CD8-positive, alpha-beta memory T cell (primary cell): ENCODE results near the gene BEND7. TPM values are rescaled to one million over a fixed set of nuclear protein-coding genes. Genes with fewer than 3 reads are reported as not detected.
A peak's percentile ranks its signal among the peaks of the same experiment; 100 is the strongest.

ENCODE experiments used
- CTCF ChIA-PET: fragments of 350-600 bp; sonication (Branson Sonifier 250); formaldehyde crosslinking; loops from one replicate; lab custom pipeline; 2021; ENCODE audit warnings: antibody characterized with exemption; lab: Charles Lee
- POLR2A ChIA-PET: fragments of 350-600 bp; sonication (Branson Sonifier 250); formaldehyde crosslinking; loops from one replicate; lab custom pipeline; 2021; ENCODE audit warnings: antibody characterized with exemption; lab: Charles Lee
- DNase-seq, 5 donors: peaks; one replicate each; pipeline versions ENCODE4 v3.0.0 to v3.0.0-alpha.2; 2020 to 2022; ENCODE audit warnings: mixed read lengths in 1 of 5
- H3K27ac ChIP-seq: one replicate; pipeline ENCODE4 v1.7.0; 2013; ENCODE audit warnings: low read depth, mild to moderate bottlenecking, low read length, moderate library complexity
- H3K27me3 ChIP-seq: 2 replicates; pipeline ENCODE4 v1.7.0; 2013; ENCODE audit warnings: low read length, mild to moderate bottlenecking; ENCODE audit not compliant: insufficient read depth, poor library complexity, severe bottlenecking
- H3K36me3 ChIP-seq: 2 replicates; pipeline ENCODE4 v1.7.0; 2013; ENCODE audit warnings: mild to moderate bottlenecking, low read length, moderate library complexity; ENCODE audit not compliant: insufficient read depth
- H3K4me1 ChIP-seq: 2 replicates; pipeline ENCODE4 v1.7.0; 2013; ENCODE audit warnings: mild to moderate bottlenecking, low read length, moderate library complexity; ENCODE audit not compliant: insufficient read depth
- H3K4me3 ChIP-seq: 2 replicates; pipeline ENCODE4 v1.7.0; 2013; ENCODE audit warnings: mild to moderate bottlenecking, low read length
- H3K9me3 ChIP-seq: 2 replicates; pipeline ENCODE4 v1.7.0; 2013; ENCODE audit warnings: mild to moderate bottlenecking, low read length
- H3K27ac Mint-ChIP-seq, 8 donors: one replicate each; pipeline ENCODE4 v1.8.0; 2020 to 2021; ENCODE audit warnings: mixed read lengths in 8 of 8, mild to moderate bottlenecking in 6 of 8, inconsistent platforms in 3 of 8, moderate library complexity in 3 of 8
- H3K27me3 Mint-ChIP-seq, 2 donors: one replicate each; pipeline ENCODE4 v1.8.0; 2020 to 2021; ENCODE audit warnings: mixed read lengths in 2 of 2, mild to moderate bottlenecking in 1 of 2, moderate library complexity in 1 of 2
- H3K36me3 Mint-ChIP-seq, 3 donors: one replicate each; pipeline ENCODE4 v1.8.0; 2020 to 2021; ENCODE audit warnings: mixed read lengths in 3 of 3, inconsistent platforms in 1 of 3, mild to moderate bottlenecking in 1 of 3
- H3K4me1 Mint-ChIP-seq, 3 donors: one replicate each; pipeline ENCODE4 v1.8.0; 2020 to 2021; ENCODE audit warnings: mixed read lengths in 3 of 3, inconsistent platforms in 1 of 3, mild to moderate bottlenecking in 1 of 3
- H3K4me3 Mint-ChIP-seq, 7 donors: one replicate each; pipeline ENCODE4 v1.8.0; 2020 to 2021; ENCODE audit warnings: mixed read lengths in 7 of 7, mild to moderate bottlenecking in 6 of 7, moderate library complexity in 4 of 7, inconsistent platforms in 2 of 7
- H3K9me3 Mint-ChIP-seq, 5 donors: one replicate each; pipeline ENCODE4 v1.8.0; 2020 to 2022; ENCODE audit warnings: mixed read lengths in 5 of 5, mild to moderate bottlenecking in 3 of 5, moderate library complexity in 2 of 5, inconsistent platforms in 1 of 5
- polyA plus RNA-seq: library from polyadenylated mRNA; unstranded; fragments of 300-500 nt; fragmentation: Illumina TruSeq; gene quantifications from one replicate; pipeline ENCODE4 v1.2.3, GENCODE V29; 2021
- total RNA-seq, 2 experiments: library from RNA; stranded (reverse); gene quantifications; one replicate each; pipeline ENCODE4 v1.2.3, GENCODE V29; 2021

BEND7 gene
- total and polyA plus RNA-seq, 3 experiments from 2014 or later, result not detected

DNA sequence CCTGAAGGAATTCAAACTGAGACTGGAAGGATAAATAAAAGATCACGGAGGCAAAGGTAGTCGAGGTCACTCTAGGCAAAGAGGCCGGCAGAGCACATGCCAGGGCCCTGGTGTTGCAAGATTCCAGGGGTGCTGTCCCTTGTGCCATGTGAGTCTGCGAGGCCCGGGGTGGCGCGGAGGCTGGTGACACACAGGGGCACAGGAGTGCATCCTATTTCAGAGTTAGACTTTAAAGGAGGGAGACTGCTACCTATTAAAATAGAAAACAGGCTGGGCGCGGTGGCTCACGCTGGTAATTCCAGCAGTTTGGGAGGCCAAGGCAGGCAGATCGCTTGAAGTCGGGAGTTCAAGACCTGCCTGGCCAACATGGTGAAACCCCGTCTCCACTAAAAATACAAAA is 12.6 kb downstream of the BEND7 start:
- H3K27me3 Mint-ChIP-seq, result peaks cover 4 to 35% of the 10 kb centered on the region in 2 donors
- H3K4me1 Mint-ChIP-seq, result no peaks in the 10 kb centered on the region
- Histone ChIP-seq H3K4me1 (no peaks in the 10 kb centered on the region), H3K36me3 (no peaks in the 10 kb centered on the region), H3K9me3 (no peaks in the 10 kb centered on the region), H3K27ac (no peak overlapping the region), H3K4me3 (no peak overlapping the region), H3K27me3 (no peaks in the 10 kb centered on the region)
- H3K4me3 Mint-ChIP-seq, result no peak overlapping the region
- ChIA-PET CTCF (no interaction called here), POLR2A (no interaction called here)
- H3K36me3 Mint-ChIP-seq, result no peaks in the 10 kb centered on the region
- no peak overlapping the region for H3K27ac Mint-ChIP-seq
- H3K9me3 Mint-ChIP-seq, result no peaks in the 10 kb centered on the region
- DNase-seq, result no peak

DNA sequence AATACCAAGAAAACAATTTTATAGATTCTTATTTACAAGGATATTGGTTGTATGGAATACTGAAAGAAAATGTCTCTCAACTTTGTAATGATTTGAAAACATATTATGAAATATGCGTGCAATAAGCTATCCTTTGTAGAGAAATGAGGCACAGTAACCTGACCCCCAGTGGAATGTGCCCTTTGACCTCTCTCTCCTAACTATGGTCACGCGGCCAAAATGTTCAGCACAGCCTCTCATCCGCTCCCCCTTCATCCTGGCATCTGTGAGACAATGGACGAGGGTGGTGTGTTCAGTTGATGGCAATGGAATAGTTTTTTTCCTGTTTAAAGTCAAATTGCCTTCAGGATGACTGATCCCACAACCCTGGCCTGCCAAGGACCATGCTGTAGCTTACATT is 13.3 kb downstream of the BEND7 start:
- no peak for DNase-seq
- H3K4me1 ChIP-seq, result no peaks in the 10 kb centered on the region
- Mint-ChIP-seq H3K27ac (no peak overlapping the region), H3K4me3 (no peak overlapping the region), H3K4me1 (no peaks in the 10 kb centered on the region), H3K36me3 (no peaks in the 10 kb centered on the region), H3K27me3 (peaks cover 4 to 32% of the 10 kb centered on the region in 2 donors), H3K9me3 (no peaks in the 10 kb centered on the region)
- no peak overlapping the region for H3K27ac ChIP-seq
- ChIA-PET CTCF (no interaction called here), POLR2A (no interaction called here)
- H3K9me3 ChIP-seq, result no peaks in the 10 kb centered on the region
- no peaks in the 10 kb centered on the region for H3K36me3 ChIP-seq
- H3K4me3 ChIP-seq, result no peak overlapping the region
- H3K27me3 ChIP-seq, result no peaks in the 10 kb centered on the region

DNA sequence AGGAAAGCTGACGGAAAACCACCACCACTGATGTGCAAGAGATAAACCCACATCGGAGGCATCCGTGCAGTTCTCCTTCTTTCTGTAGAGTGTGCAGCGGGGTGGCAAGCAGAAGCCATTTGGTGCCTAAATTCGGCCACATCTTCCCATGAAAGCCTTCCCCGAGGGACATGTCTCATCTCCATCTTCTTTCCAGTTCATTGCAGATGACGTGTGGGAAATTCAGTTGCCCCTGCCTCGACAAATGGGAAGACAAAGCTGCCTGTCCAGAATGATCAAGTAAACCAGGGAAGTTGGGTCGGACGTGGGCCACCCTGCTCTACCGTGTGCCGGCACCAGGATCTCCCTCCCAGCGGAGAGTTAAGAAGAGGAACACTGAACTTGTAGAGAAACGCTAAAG is 14.5 kb downstream of the BEND7 start:
- H3K27ac ChIP-seq, result no peak overlapping the region
- no peak overlapping the region for H3K4me3 ChIP-seq
- no peaks in the 10 kb centered on the region for H3K27me3 ChIP-seq
- Mint-ChIP-seq H3K9me3 (no peaks in the 10 kb centered on the region), H3K36me3 (no peaks in the 10 kb centered on the region), H3K4me3 (no peak overlapping the region), H3K27ac (no peak overlapping the region), H3K27me3 (peaks cover 4 to 22% of the 10 kb centered on the region in 2 donors), H3K4me1 (no peaks in the 10 kb centered on the region)
- H3K36me3 ChIP-seq, result no peaks in the 10 kb centered on the region
- no peaks in the 10 kb centered on the region for H3K9me3 ChIP-seq
- POLR2A ChIA-PET, result no interaction called here
- no peak for DNase-seq
- no peaks in the 10 kb centered on the region for H3K4me1 ChIP-seq
- CTCF ChIA-PET, result no interaction called here

DNA sequence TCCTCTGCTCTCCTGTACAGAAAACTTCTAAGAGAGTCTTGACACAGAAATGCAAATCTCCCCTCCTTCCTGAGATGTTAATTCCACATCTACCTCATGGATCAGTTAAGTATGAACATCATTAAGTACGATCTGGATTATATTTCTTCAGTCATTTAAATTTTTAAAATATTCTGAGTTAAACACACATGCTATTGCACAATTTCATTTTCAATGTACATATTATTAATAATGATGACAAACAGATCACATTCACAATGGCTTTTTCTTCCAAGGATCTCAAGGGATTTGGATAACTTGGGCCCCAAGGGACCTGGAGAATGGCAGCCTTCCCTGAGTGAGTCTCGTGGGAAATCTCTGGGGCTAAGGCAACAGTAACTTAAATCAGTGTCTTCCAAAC is 16.2 kb downstream of the BEND7 start:
- H3K36me3 Mint-ChIP-seq, result no peaks in the 10 kb centered on the region
- ChIA-PET POLR2A (no interaction called here), CTCF (no interaction called here)
- DNase-seq, result no peak
- no peaks in the 10 kb centered on the region for H3K36me3 ChIP-seq
- no peaks in the 10 kb centered on the region for H3K9me3 ChIP-seq
- H3K27ac ChIP-seq, result no peak overlapping the region
- H3K4me1 ChIP-seq, result no peaks in the 10 kb centered on the region
- H3K27ac Mint-ChIP-seq, result peak overlapping the region in 1 of 8 donors; percentile 4
- no peaks in the 10 kb centered on the region for H3K27me3 ChIP-seq
- no peaks in the 10 kb centered on the region for H3K4me1 Mint-ChIP-seq
- no peak overlapping the region for H3K4me3 ChIP-seq
- H3K27me3 Mint-ChIP-seq, result peaks cover 5 to 19% of the 10 kb centered on the region in 2 donors
- H3K4me3 Mint-ChIP-seq, result no peak overlapping the region
- H3K9me3 Mint-ChIP-seq, result no peaks in the 10 kb centered on the region

DNA sequence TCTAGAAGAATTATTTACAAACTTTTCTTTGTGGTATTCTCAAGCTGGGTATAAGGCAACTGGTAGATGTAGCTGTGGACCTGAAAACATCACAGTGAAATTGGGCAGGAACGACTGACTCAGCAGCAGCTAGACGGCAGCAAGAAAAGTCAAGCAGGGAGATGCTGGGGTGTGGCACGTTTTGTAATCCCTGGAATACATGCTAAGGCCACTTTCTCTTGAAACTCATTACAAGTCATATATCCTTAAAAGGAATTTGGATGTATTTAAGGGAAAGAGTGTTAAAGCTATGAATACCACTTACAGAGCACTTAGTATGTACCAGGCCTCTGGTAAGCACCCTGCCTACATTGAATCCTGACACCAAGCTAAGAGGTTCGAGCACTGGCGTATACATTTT is 17.4 kb downstream of the BEND7 start:
- Histone ChIP-seq H3K27me3 (no peaks in the 10 kb centered on the region), H3K9me3 (no peaks in the 10 kb centered on the region), H3K27ac (no peak overlapping the region), H3K4me1 (no peaks in the 10 kb centered on the region), H3K4me3 (no peak overlapping the region), H3K36me3 (no peaks in the 10 kb centered on the region)
- H3K4me3 Mint-ChIP-seq, result no peak overlapping the region
- ChIA-PET POLR2A (no interaction called here), CTCF (no interaction called here)
- no peaks in the 10 kb centered on the region for H3K9me3 Mint-ChIP-seq
- peaks cover 7 to 23% of the 10 kb centered on the region in 2 donors for H3K27me3 Mint-ChIP-seq
- no peak overlapping the region for H3K27ac Mint-ChIP-seq
- H3K4me1 Mint-ChIP-seq, result no peaks in the 10 kb centered on the region
- no peaks in the 10 kb centered on the region for H3K36me3 Mint-ChIP-seq
- DNase-seq, result no peak

DNA sequence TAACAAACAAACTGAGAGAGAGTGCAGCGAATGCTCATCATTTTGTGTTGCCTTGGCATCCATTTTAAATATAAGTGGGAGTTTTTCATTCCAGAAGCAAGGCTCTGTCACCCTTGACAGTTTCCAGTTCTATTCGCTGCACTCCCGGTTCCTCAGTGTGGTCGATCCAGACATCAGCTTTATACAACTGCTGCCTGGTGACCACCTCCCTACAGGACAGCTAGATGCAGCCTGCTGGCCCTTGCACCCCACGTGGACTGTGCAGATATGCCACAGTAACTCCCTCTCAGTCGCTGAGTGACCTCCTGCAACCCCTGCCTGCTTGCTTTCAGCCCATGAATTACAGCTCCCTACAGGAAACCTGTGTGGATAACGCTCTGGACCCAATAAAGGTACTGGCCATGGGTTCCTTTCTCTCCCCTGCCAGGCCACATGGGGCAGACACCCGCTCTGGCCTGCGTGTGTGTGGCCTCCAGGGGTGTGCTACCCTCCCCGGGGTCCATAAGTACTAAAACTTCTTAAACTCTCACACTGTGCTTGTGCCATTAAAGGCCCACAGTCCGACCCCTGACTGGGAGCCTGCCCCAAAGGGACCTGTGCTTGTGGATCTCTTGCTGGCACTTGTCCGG is 23.6 kb downstream of the BEND7 start:
- Mint-ChIP-seq H3K27me3 (peaks cover 11 to 44% of the 10 kb centered on the region in 2 donors), H3K36me3 (no peaks in the 10 kb centered on the region), H3K4me3 (no peak overlapping the region), H3K4me1 (no peaks in the 10 kb centered on the region), H3K9me3 (no peaks in the 10 kb centered on the region), H3K27ac (no peak overlapping the region)
- Histone ChIP-seq H3K36me3 (no peaks in the 10 kb centered on the region), H3K4me1 (no peaks in the 10 kb centered on the region), H3K4me3 (no peak overlapping the region), H3K27me3 (no peaks in the 10 kb centered on the region), H3K27ac (no peak overlapping the region), H3K9me3 (no peaks in the 10 kb centered on the region)
- DNase-seq, result no peak
- POLR2A ChIA-PET, result no interaction called here
- CTCF ChIA-PET, result no interaction called here

DNA sequence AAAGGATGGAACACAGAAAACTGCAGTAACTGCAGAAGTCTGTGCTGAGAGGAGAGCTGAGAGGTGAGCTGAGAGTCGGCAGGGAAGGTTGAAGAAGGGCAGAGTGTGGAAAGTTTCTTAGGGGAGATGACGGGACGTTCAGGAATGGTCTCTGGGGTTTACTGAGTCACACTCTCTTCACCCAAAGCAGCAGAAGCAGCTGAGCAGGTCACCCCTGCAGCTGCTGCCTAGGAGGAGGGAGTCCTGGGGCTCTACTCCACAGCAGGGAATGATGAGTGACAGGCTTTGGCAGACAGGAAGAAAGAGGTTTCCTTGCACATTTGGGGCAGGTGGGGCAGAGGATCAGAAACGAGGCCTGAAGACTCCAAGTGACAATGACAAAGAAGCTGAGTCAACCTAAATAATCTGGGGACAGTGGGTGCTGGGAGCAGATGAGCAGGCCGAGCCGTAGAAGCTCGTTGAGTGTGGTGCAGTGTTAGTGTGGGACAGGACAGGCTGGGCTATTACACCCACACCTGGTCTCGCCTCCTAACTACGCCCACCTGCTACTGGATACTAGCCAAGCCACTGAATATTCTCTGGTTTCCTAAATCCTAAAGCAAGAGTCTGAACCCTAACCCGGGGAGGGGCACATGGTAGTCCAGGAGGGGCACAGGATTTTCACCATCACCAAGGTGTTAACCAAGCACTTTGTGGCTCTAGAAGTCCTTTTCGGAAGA is 24.9 kb downstream of the BEND7 start:
- Mint-ChIP-seq H3K27ac (no peak overlapping the region), H3K4me3 (peak overlapping the region in 1 of 7 donors; percentile 36), H3K36me3 (no peaks in the 10 kb centered on the region), H3K27me3 (peaks cover 11 to 54% of the 10 kb centered on the region in 2 donors), H3K9me3 (no peaks in the 10 kb centered on the region), H3K4me1 (no peaks in the 10 kb centered on the region)
- Histone ChIP-seq H3K27me3 (no peaks in the 10 kb centered on the region), H3K27ac (no peak overlapping the region), H3K4me1 (no peaks in the 10 kb centered on the region), H3K9me3 (no peaks in the 10 kb centered on the region), H3K4me3 (no peak overlapping the region), H3K36me3 (no peaks in the 10 kb centered on the region)
- DNase-seq, result no peak
- POLR2A ChIA-PET, result no interaction called here
- CTCF ChIA-PET, result no interaction called here

DNA sequence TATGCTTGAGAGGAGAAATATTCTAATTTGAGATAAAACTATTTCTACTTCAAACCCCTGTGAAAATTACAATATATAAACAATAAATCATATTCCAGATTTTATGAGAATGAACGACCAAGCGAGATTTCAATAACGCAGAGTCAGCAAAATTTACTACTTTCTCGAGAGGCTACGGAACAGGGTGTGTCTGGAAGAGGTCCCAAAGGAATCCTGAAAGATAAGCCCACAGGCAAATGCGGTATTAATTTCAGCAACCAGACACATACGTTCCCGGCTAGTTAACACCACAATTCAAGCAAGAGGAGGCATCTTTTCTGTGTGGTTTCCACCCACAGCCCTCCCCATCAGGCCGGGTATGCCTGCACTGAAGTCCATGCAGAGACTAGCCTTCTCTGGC is 26.4 kb downstream of the BEND7 start:
- no peak overlapping the region for H3K27ac ChIP-seq
- Mint-ChIP-seq H3K36me3 (no peaks in the 10 kb centered on the region), H3K27me3 (peaks cover 12 to 47% of the 10 kb centered on the region in 2 donors), H3K4me1 (no peaks in the 10 kb centered on the region), H3K9me3 (no peaks in the 10 kb centered on the region), H3K4me3 (no peak overlapping the region), H3K27ac (no peak overlapping the region)
- H3K4me3 ChIP-seq, result no peak overlapping the region
- no peak for DNase-seq
- H3K4me1 ChIP-seq, result no peaks in the 10 kb centered on the region
- no peaks in the 10 kb centered on the region for H3K36me3 ChIP-seq
- H3K27me3 ChIP-seq, result no peaks in the 10 kb centered on the region
- H3K9me3 ChIP-seq, result no peaks in the 10 kb centered on the region
- ChIA-PET CTCF (no interaction called here), POLR2A (no interaction called here)
